PC-9 (cell line): ENCODE results near the gene GAK. TPM values are rescaled to one million over a fixed set of nuclear protein-coding genes. Genes with fewer than 3 reads are reported as not detected.
A peak's percentile ranks its signal among the peaks of the same experiment; 100 is the strongest.
"Not testable (repeated sequence)": the region's sequence is repeated elsewhere in the genome, so short reads cannot be mapped to it uniquely, and the experiment has no call there.

Experiments used
- BruUV-seq: library from RNA; stranded (reverse); fragments of 400-500 nt; replicated peaks from 2 replicates; lab custom pipeline; 2021; lab: Mats Ljungman, UMichigan
- CTCF ChIA-PET: fragments of 300-600 bp; sonication (Branson Sonifier 250); formaldehyde crosslinking; loops from one replicate; lab custom pipeline; 2022; ENCODE audit warnings: antibody characterized with exemption; lab: Charles Lee
- POLR2A ChIA-PET: fragments of 300-600 bp; sonication (Branson Sonifier 250); formaldehyde crosslinking; loops from one replicate; lab custom pipeline; 2022; ENCODE audit warnings: antibody characterized with exemption; ENCODE audit not compliant: unreplicated experiment; lab: Charles Lee
- DNase-seq, 2 experiments: peaks; one replicate each; pipeline versions ENCODE4 v3.0.0 to v3.0.0-alpha.2; 2015 to 2022; ENCODE audit warnings: mixed read lengths in 1 of 2
- H2AFZ ChIP-seq: fragments of 200-600 bp; sonication (generic); 2 replicates; pipeline ENCODE4 v1.8.1; 2017; ENCODE audit warnings: antibody characterized with exemption
- H3F3A ChIP-seq: fragments of 200-600 bp; sonication (generic); 2 replicates; pipeline ENCODE4 v1.8.1; 2017; ENCODE audit warnings: antibody characterized with exemption, mild to moderate bottlenecking, low read depth; ENCODE audit not compliant: insufficient read depth
- H3K27ac ChIP-seq: fragments of 200-600 bp; sonication (generic); 2 replicates; pipeline ENCODE4 v1.6.1; 2016; ENCODE audit warnings: mixed run types
- H3K27me3 ChIP-seq: fragments of 200-600 bp; sonication (generic); 2 replicates; pipeline ENCODE4 v1.6.1; 2016; ENCODE audit warnings: low read depth, mixed run types; ENCODE audit not compliant: insufficient read depth
- H3K36me3 ChIP-seq: fragments of 200-600 bp; sonication (generic); 2 replicates; pipeline ENCODE4 v1.6.1; 2016; ENCODE audit warnings: low read depth, mixed run types
- H3K4me1 ChIP-seq: fragments of 200-600 bp; sonication (generic); replicated peaks from 2 replicates; pipeline ENCODE4 v1.6.1; 2016; ENCODE audit warnings: mixed run types; ENCODE audit not compliant: insufficient read depth
- H3K4me2 ChIP-seq: fragments of 200-600 bp; sonication (generic); 2 replicates; pipeline ENCODE4 v1.6.1; 2017; ENCODE audit warnings: mixed run types
- H3K4me3 ChIP-seq: fragments of 200-600 bp; sonication (generic); 2 replicates; pipeline ENCODE4 v1.6.1; 2016; ENCODE audit warnings: mixed run types
- H3K79me2 ChIP-seq: fragments of 200-600 bp; sonication (generic); 2 replicates; pipeline ENCODE4 v1.6.1; 2017; ENCODE audit warnings: low read depth, mixed run types
- H3K9me2 ChIP-seq: fragments of 200-600 bp; sonication (generic); 2 replicates; pipeline ENCODE4 v1.8.1; 2017; ENCODE audit warnings: mild to moderate bottlenecking; ENCODE audit not compliant: insufficient read depth
- H3K9me3 ChIP-seq: fragments of 200-600 bp; sonication (generic); 2 replicates; pipeline ENCODE4 v1.8.1; 2016; ENCODE audit warnings: low read depth; ENCODE audit not compliant: insufficient read depth
- H4K20me1 ChIP-seq: fragments of 200-600 bp; sonication (generic); 2 replicates; pipeline ENCODE4 v1.8.1; 2017; ENCODE audit not compliant: insufficient read depth
- EZH2 ChIP-seq: fragments of 200-600 bp; sonication (generic); IDR thresholded peaks from 2 replicates; pipeline ENCODE4 v1.8.0; 2017; ENCODE audit warnings: antibody characterized with exemption, low read depth
- intact Hi-C: fragments of 100-400 bp; cut with micrococcal nuclease; formaldehyde crosslinking; loops from one replicate; pipeline ENCODE4 v1.10.0; 2022; ENCODE audit not compliant: unreplicated experiment
- total RNA-seq: library from RNA; stranded (reverse); gene quantifications from 2 replicates; pipeline ENCODE4 v1.2.3, GENCODE V29; 2021
- TF ChIP-seq, protein P1 (sequence below): fragments of 200-600 bp; sonication (generic); conservative IDR thresholded peaks from 2 replicates; pipeline ENCODE4 v1.6.1; 2017; ENCODE audit warnings: mixed run types, antibody characterized with exemption, mild to moderate bottlenecking, moderate library complexity

The GAK gene
- total RNA-seq, 1 experiment from 2014 or later, result 114 TPM

DNA sequence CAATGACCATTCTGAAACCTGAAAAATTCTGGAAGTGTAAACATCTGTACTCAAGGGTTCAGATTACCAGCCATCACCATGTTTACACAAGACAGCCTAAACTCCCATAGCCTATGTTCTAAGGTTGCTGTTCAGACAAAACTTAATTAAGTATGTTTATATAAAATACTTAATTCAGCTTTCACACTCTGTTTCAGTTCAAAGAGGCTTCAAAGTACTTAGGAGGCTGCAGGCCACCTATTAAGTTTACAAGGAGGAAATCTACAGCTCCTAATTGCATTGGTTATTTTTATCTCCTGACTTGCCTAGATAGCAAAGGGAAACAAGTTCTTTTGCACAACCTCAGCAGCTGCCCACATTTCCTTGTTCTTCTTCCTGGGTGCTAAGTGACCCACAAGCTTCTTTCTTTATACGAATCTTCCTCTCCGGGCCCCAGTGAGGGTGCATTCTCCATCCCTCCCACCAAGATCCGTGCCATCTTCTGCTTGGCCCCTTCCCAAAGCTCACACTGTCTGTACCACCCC, 2.0 kb downstream of the GAK start:
- POLR2A ChIA-PET, result interaction anchor here (0.5 to 0.6 kb wide), 2 partner anchors 318 to 325 kb away, joined by 3 to 7 read pairs; no protein-coding TSS in a partner anchor
- intact Hi-C loops, result loop anchor here (2.0 to 5.0 kb wide), 2 partner anchors 42 to 417 kb away; partner anchors contain the start of genes DGKQ and UVSSA

DNA sequence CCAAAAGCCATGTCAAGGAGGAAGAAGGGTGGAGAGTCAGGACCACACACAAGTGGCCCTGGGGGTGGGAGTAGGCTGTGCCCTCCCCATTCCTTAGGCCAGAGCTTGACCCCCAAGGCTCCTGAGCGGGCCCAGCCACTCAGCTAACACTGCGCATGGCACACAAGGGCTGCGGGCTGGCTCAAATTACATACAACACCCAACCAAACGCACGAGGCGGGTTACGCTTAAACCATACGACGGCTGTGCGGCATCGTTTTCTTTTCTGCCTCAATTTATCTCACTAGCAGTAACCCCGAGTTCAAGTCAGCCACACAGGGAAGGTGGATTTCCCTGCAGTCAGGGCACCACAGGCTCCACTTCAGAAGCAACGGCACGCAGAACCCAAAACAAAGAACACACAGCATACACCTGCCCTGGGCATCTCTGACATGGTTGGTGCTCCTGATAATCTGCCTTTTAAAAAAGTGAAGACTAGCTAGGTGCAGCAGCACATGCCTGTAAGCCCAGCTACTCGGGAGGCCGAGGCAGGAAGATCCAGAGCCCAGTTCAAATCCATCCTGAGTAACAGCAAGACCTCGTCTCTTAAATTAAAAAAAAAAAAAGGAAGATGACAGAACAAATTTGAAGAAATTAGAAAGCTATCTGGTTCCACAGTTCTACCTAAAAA, 2.9 kb downstream of the GAK start:
- peaks cover 30% of the 10 kb centered on the region for H3K4me1 ChIP-seq
- intact Hi-C loops, result no loop called here
- H3K36me3 ChIP-seq, result no peaks in the 10 kb centered on the region
- DNase-seq, result no peak
- H3K4me3 ChIP-seq, result no peak overlapping the region
- no peak overlapping the region for H2AFZ ChIP-seq
- CTCF ChIA-PET, result no interaction called here
- peak overlapping the region; percentile 85 for H3K4me2 ChIP-seq
- peaks cover 54% of the 10 kb centered on the region for H4K20me1 ChIP-seq
- H3K9me3 ChIP-seq, result no peaks in the 10 kb centered on the region
- H3K27me3 ChIP-seq, result no peaks in the 10 kb centered on the region
- no peak for TF ChIP-seq EZH2
- TF ChIP-seq, protein P1, sequence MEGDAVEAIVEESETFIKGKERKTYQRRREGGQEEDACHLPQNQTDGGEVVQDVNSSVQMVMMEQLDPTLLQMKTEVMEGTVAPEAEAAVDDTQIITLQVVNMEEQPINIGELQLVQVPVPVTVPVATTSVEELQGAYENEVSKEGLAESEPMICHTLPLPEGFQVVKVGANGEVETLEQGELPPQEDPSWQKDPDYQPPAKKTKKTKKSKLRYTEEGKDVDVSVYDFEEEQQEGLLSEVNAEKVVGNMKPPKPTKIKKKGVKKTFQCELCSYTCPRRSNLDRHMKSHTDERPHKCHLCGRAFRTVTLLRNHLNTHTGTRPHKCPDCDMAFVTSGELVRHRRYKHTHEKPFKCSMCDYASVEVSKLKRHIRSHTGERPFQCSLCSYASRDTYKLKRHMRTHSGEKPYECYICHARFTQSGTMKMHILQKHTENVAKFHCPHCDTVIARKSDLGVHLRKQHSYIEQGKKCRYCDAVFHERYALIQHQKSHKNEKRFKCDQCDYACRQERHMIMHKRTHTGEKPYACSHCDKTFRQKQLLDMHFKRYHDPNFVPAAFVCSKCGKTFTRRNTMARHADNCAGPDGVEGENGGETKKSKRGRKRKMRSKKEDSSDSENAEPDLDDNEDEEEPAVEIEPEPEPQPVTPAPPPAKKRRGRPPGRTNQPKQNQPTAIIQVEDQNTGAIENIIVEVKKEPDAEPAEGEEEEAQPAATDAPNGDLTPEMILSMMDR, result no peak
- BruUV-seq, result no TSS peak
- H3K79me2 ChIP-seq, result peaks cover 69% of the 10 kb centered on the region
- POLR2A ChIA-PET, result interaction anchor here (0.6 kb wide), 1 partner anchor 325 kb away, joined by 3 read pairs; no protein-coding TSS in a partner anchor
- no peaks in the 10 kb centered on the region for H3K9me2 ChIP-seq
- H3K27ac ChIP-seq, result peak overlapping the region; percentile 18
- peaks cover 25% of the 10 kb centered on the region for H3F3A ChIP-seq

More for the DNA sequence above, 2.0 kb downstream of the GAK start:
- H3K36me3 ChIP-seq, result no peaks in the 10 kb centered on the region
- H3K27ac ChIP-seq, result peak overlapping the region; percentile 24
- CTCF ChIA-PET, result interaction anchor here (0.7 kb wide), 1 partner anchor 57 kb away, joined by 4 read pairs; the partner anchor contains the start of gene IDUA
- no TSS peak for BruUV-seq
- H3K9me2 ChIP-seq, result no peaks in the 10 kb centered on the region
- no peaks in the 10 kb centered on the region for H3K27me3 ChIP-seq
- H3K9me3 ChIP-seq, result no peaks in the 10 kb centered on the region
- peaks cover 46% of the 10 kb centered on the region for H4K20me1 ChIP-seq
- peaks cover 30% of the 10 kb centered on the region for H3K4me1 ChIP-seq
- H2AFZ ChIP-seq, result no peak overlapping the region
- no peak for TF ChIP-seq EZH2
- TF ChIP-seq, protein P1, result no peak
- peak in 1 of 2 experiments; percentile 64 for DNase-seq
- H3K4me2 ChIP-seq, result peak overlapping the region; percentile 85
- peaks cover 25% of the 10 kb centered on the region for H3F3A ChIP-seq
- peaks cover 60% of the 10 kb centered on the region for H3K79me2 ChIP-seq
- H3K4me3 ChIP-seq, result peak overlapping the region; percentile 96; the same call in 1 of the 2 replicates

DNA sequence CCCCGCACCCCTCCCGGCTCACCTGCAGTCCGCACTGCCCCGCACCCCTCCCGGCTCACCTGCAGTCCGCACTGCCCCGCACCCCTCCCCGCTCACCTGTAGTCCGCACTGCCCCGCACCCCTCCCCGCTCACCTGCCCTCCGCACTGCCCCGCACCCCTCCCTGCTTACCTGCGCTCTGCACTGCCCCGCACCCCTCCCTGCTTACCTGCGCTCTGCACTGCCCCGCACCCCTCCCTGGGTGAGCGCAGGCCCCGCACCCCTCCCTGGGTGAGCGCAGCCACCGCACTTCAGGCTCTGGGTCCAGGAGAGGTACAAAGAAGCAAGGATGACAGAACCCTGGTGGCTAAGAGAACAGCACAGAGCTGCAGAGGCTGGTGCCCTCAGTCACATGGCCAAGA, 4.5 kb downstream of the GAK start:
- H3K36me3 ChIP-seq, H3K9me3 ChIP-seq, BruUV-seq, H3K27me3 ChIP-seq, H3K4me2 ChIP-seq, POLR2A ChIA-PET, H3K4me3 ChIP-seq, CTCF ChIA-PET, H3K9me2 ChIP-seq, H3K27ac ChIP-seq, H2AFZ ChIP-seq, intact Hi-C loops, DNase-seq: not testable (repeated sequence)
- peaks cover 21% of the 10 kb centered on the region for H3F3A ChIP-seq
- peaks cover 84% of the 10 kb centered on the region for H3K79me2 ChIP-seq
- peaks cover 70% of the 10 kb centered on the region for H4K20me1 ChIP-seq
- H3K4me1 ChIP-seq, result peaks cover 20% of the 10 kb centered on the region
